KG1 (cell line): Measurements from ENCODE around the gene LRRC9.
"Not testable (repeated sequence)": the region's sequence is repeated elsewhere in the genome, so short reads cannot be mapped to it uniquely, and the experiment has no call there.

ENCODE experiments used
- DNase-seq: peaks from one replicate; lab custom pipeline; 2025; lab: John Stamatoyannopoulos, UW

The LRRC9 gene

DNA sequence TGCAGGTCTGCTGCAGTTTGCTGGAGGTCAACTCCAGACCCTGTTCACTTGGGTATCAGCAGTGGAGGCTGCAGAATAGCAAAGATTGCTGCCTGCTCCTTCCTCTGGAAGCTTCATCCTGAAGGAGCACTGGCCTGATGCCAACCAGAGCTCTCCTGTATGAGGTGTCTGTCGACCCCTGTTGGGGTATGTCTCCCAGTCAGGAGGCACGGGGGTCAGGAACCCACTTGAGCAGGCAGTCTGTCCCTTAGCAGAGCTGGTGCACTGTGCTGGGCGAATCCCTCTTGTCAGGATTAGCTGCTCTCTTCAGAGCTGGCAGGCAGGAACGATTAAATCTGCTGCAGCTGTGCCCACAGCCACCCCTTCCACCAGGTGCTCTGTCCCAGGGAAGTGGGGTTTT lies 37.9 kb downstream of the LRRC9 start:
- not testable (repeated sequence) for DNase-seq

DNA sequence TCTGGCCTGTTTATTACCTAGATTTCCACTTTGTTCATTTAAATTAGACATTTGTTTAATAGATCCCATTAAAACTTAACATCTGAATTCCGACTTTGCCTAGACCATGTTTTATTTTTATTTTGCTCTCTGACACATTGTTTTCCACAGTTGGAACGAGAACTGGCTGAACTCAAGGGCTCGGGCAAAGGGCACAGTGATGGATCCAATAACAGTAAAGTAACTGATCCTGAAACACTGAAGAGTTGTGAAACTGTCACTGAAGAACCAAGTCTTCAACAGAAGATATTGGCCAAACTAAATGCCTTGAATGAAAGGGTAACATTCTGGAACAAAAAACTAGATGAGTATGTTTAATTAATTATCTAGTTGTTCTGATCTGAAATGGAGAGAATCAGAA lies 39.7 kb downstream of the LRRC9 start:
- no peak for DNase-seq

DNA sequence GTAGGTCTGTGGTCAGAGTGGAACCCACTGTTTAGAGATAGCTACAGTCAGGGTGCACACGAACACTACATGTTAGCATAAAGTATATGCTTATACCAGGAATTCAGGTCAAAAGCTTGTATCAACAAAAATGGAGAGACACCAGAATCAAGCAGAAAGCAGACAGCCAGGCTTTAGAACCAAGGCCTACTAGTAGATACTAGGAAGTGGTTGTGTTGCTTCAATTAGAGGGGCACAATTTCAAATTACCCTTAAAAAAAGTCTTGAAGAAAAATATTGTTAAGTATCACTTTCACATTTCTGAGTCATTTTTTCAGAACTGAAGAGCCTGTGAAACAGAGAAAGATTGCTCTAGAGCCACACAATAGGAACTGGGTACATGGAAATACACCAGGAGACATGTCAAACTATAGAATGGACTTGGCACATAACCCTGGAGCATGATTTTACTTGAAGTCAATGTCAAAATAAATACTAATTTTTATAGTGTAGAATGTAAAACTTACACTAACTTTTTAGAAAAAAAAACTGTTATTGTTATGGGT lies 41.6 kb downstream of the LRRC9 start:
- DNase-seq: no peak

DNA sequence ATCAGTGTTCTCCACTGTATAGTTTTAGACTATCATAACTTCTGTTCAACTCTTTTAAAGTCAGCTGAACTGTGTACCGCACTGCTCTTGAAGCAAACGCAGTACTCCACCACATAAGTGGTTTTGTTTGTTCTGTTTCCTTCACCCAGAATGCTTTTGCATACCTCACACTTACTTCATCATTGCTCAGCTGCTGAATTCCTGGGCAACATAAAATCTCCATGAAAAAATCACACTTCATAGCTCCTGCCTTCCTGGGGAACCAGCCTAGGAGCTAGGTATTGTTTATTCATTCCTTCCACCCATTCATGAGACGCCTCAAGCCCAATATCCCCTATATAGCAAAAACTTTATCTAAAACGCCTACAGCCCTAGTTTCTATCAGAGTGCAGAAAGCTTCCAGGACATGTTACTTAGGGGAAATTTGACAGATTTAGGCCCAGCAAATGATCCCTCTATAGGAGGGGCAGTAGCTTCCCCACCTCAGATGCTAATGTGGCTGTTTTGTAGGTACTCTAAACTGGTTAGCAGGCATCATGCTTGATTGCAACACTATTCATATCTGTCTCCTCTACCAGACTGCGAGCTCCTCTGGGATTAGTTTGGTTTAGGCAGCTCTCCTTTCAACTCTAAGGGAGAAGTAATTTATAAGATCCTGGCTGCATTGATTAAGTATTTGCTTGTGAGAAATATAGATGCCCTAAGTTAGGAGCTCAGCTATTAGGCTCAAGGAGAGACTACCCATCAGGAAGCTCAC lies 44.5 kb downstream of the LRRC9 start:
- DNase-seq: no peak

DNA sequence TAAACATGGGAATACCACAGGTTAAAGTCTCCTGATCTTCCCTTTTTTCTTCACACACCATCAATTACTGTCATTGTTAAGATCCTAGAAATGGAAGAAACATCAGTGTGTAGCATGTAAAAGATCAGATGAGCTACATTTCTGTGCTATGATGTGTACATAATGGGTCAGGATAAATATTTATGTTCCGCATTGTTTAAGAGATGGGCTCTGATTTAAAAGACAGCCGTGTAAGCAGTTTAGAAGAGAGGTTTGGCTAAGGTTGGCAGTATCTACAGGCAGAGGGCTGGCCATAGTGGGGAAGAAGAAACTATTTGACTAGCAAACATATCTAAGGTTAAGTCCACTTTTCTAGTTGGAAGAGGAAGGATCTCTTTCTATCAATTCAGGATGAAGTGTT lies 49.4 kb downstream of the LRRC9 start:
- DNase-seq: no peak

DNA sequence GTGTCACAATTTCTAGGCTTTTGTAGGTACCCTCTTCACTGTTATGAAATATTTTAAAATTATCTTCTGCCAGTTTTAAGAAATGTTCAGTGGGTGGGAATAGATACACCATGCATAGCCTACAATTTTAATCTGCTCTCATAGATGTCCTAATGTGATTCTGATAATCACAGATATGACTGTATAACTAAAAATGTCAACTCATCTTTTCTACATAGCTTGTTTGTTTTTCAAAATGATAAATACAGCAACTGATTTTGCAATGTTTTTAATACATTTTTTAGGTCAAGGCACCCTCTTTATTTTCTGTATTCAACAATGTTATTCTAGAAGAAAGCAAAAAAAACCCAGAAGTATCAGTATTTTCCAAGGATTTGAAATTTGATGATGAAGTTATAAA lies 61.6 kb downstream of the LRRC9 start:
- no peak for DNase-seq

DNA sequence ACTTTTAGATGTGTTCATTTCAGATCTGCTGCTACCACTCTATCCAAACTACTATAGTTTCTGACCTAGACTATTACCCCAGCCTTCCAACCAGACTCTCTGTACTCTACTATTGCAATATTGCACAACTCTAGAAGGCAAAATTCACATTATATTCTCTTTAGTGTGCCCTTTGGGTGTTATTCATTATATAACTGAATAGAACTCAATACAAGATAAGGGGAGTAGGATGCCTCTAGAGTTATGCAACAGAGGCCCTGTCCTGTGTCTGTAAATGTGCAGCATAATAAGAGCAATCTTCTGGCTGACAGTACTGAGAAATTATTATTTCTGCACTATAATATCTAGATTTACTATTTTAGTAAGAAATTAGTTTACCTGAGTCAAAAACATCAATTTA lies 63.1 kb downstream of the LRRC9 start:
- no peak for DNase-seq

DNA sequence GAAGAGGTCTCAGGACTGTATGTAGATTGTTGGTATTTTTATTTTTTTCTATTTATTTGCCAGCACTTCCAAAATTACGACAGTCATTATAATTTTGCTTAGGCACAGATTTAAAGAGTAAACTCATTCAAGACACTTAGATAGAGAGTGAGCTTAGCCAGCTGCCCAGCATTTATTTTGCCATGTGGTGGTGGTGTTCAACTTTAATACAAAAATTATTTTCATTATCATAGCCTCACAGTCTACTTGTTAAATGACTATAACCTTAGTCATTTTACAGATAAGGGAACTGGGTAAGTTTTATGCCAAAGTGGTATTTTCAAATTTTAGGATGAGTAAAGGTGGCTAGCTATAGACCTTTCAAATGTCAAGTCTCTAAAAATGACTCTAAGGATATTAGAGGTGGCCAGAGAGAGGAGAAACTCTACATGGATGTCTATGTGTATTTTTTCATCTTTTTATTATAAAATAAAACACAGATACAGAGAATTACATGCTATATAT lies 66.7 kb downstream of the LRRC9 start:
- DNase-seq: no peak

DNA sequence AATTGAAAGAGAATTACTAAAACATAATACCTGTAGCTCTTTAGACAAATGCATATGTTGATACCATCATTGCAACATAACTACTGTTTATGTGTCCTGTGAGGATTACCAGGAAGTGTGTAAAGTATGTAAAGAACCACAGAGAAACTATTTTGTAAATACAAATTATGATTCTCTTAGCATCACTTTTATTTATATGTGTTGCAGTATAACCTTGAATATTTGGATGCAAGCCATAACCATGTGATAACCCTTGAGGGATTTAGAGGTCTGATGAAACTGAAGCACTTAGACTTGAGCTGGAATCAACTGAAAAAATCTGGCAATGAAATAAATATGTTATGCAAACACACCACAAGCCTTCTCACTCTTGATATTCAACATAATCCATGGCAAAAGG lies 77.5 kb downstream of the LRRC9 start:
- DNase-seq: no peak

DNA sequence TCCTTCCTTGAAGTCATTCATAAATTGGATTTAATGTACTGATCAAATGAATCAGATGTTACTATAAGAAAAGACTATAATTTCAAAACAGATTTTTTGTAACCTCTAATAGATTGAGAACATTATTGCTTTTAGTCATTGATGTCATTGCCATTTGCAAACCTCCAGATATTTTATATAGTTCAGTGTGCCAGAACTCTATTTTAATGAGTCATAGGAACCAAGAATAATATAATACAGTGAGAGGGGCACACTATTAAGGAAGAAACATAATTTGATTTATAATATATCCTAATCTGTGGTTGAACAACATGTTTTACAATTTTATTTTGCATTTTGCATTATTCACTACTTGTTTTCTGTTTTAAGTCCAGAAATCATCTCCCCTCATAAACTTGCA lies 78.0 kb downstream of the LRRC9 start:
- DNase-seq: no peak

DNA sequence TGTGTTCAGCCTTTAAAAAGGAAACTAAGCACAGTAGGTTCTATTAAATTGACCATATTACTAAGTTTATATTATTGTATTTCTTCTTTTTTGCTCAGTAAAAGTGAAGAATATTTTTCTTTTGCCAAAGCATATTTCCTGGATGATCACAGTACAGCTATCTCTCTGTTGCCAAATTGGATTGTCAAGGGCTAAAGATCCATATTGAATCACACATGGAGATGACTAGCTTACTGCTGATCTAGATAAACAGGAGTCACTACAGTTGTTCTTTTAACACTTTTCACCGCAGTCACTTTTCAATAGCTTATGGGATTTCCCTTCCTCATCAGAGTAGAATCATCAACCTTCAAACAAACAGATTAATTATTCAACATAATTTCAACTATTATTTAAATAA lies 78.6 kb downstream of the LRRC9 start:
- no peak for DNase-seq

DNA sequence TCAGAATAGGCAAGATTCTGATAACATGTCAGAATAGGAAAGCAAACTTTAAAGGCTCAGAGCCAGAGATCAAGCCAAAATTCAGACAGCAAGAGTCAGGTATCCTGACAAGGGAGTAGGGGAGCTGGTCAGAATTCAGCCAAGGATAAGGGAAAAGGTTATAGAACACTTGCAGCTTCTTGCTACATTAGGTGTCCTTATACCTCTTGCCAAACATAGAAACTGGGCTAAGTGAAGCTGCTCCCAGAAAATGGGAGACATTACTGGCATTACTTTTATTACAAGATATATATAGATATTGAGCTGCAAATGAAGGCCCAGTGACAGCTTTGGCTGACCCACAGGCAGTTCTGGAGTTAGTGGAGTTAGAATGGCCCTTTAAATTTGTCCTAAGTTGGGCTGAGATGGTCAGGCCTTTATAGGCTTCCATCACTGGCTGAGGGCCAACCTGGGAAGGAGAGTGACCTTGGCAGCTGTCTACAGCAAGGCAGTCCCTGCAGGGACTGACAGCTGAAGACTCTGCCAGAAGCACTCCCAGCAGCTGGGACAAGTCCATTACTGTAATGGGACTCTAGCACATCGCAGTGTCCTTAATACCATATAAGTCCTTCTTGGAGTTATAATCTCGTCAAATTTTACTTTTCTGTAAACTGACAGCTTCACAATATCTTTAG lies 83.0 kb downstream of the LRRC9 start:
- DNase-seq: no peak

DNA sequence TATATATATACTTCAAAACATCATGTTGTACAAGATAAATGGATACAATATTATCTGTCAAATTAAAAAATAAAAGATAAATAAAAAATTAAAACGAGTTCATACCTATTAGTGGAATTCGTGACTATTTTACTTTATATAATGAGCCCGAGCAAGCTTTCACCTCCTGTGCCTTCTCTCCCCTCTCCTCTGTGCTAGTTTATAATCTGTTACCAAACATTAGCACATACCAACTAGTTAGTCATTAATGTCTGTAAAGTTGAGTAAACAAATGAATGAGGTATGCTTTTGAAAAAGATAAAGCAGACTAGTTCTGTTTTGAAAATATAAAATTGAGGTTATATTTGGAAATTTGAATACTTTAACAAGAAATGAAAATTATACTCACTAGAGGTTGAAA lies 84.0 kb downstream of the LRRC9 start:
- DNase-seq: no peak

DNA sequence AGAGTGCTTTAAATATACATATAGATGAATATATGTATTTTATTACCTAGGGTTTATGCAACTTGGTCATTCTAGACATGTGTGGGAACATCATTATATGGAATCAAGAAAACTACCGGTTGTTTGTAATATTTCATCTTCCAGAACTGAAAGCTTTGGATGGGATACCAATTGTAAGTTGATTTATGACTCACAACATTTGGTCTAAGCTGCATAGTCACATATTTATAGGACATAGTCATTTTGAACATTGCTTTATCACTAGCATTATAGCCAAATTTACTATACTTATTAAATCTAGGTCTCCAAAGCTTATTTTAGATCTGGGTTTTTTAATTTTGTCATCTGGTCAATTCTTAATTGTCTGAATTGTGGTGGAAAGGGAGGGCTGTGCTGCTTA lies 88.1 kb downstream of the LRRC9 start:
- no peak for DNase-seq

DNA sequence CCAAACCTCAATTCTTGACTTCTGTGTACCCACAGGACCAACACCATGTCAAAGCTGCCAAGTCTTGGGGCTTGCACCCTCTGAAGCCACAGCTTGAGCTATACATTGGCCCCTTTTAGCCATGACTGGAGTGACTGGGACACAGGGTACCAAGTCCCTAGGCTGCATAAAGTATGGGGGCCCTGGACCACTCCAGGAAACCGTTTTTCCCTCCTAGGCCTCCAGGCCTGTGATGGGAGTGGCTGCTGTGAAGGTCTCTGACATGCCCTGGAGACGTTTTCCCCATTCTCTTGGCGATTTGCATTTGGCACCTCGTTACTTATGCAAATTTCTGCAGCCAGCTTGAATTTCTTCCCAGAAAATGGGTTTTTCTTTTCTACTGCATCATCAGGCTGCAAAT lies 90.3 kb downstream of the LRRC9 start:
- not testable (repeated sequence) for DNase-seq

DNA sequence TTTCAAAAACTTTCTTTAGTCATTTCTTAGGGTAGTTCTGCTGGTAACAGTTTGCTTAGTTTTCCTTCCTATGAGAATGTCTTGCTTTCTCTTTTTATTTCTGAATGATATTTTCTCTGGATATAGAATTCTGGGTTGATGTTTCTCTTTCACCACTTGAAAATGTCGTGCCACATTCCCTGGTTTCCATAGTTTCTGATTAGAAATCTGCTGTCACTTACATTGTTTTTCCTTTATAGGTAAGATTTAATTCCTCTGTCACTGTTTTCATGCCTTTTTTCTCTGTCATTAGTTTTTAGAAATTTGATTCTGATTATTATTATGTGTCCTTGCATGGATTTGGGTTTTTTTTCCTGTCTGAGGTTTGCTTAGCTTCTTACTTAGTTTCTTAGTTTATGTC lies 94.5 kb downstream of the LRRC9 start:
- no peak for DNase-seq

DNA sequence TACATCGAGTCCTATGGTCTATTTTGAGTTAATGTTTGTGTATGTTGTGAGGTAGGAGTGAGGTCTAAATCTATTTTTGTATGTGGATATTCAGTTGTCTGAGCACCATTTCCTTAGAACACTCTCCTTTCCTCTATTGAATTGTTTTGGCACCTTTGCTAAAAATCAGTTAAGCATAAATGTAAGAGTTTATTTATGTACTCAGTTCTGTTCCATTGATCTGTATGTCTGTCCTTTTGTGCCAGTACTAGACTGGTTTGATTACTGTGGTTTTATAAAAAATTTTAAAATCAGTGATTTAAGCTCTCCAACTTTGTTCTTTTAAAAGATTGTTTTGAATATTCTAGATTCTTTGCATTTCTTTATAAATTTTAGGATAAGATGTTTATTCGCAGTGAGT lies 101.7 kb downstream of the LRRC9 start:
- no peak for DNase-seq

DNA sequence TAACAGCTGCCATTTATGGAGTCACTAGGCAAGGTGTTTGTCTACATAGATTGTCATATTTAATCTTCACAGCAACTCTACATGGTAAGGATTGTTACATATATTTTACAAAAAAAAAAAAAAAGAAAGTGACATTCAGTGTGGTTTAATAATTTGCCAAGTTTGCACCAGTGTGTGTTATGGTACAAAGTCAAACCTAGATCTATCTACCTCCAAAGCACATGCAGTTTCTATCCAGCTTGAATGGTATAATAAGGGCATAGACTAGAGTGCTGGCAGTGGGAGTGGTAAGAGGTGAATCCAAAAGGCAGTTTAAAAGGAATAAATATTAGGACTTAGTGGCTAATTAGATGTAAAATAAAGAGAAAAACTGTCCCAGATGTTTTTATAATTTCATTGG lies 105.6 kb downstream of the LRRC9 start:
- DNase-seq: no peak

DNA sequence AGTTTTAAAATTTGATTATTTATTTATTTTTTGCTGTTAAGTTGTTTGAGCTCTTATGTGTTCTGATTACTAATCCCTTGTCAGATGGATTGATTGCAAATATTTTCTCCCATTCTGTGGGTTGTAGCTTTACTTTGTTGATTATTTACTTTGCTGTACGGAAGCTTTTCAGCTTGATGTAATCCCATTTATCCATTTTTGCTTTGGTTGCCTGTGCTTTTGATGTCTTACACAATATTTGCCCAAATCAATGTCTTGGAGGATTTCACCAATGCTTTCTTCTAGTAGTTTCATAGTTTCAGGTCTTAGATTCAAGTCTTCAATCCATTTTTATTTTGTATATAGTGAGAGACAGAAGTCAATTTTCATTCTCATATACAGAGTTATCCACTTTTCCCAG lies 115.2 kb downstream of the LRRC9 start:
- DNase-seq: no peak

DNA sequence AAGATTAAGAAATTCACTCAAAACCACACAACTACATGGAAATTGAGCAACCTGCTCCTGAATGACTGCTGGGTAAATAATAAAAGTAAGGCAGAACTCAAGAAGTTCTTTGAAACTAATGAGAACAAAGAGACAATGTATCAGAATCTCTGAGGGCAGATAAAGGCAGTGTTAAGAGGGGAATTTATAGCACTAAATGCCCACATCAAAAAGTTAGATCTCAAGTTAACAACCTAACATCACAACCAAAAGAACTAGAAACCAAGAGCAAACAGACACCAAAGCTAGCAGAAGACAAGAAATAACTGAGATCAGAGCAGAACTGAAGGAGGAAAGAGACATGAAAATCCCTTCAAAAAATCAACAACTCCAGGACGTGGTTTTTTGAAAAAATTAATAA lies 128.0 kb downstream of the LRRC9 start:
- not testable (repeated sequence) for DNase-seq

DNA sequence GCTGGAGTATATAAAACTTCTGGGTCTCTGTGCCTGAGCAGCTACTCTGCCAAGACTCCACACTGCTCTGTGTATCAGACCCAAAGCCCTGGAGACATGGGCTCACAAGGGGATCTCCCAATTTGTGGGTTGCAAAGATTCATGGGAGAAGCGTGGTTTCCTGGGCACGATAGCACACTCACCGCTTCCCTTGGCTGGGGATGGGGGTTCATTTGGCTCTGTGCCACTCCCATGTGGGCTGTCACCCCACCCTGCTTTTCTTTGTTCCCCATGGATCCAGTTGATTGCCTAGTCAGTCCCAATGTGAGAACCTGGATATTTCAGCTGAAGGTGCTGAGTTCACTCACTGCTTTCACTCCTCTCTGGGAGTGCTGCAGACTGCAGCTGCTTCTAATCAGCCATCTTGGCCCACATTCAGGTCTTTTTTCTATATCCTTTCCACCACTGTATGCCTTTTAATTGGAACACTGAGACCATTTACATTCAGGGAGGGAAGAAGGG lies 131.8 kb downstream of the LRRC9 start:
- DNase-seq: no peak

DNA sequence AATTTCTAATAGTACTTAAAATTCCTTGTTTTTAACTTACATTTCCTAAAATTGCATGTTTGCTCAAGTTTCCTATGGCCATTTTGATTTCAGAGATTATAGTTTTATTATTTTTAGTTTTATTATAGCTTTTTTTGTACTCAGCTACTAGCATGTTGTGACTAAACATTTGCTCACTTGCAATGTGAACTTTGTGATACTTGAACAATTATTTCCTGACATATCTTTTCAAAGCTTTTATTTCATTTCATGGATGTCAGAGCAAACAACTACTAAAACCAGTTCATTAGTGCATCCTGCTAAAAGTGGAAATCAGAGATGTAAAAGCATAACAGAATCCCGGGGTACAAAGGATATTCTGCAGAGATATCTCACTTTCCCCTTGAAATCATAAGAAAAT lies 138.1 kb downstream of the LRRC9 start:
- no peak for DNase-seq

DNA sequence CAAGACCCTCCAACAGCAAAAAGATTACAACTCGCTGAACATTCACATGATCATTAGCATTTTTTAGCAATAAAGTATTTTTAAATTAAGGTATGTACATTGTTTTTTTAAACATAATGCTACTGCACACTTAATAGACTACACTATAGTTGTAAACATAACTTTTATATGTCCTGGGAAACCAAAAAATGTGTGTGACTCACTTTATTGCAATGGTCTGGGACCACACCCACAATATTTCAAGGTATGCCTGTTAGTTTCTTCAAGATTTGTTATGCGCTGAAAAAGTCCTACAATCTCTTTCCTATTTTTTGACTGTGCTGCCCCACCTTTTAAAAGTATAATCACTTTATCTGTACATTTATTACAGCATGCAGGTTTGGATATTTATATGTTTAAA lies 141.4 kb downstream of the LRRC9 start:
- no peak for DNase-seq
